HEK293T (cell line): ENCODE data around the gene NDUFAF2.

Source experiments
- BHLHE40 ChIP-seq: fragments of 450-650 bp; IDR thresholded peaks from 2 replicates; pipeline ENCODE4 v1.6.1; 2016; ENCODE audit warnings: mild to moderate bottlenecking, moderate library complexity, borderline replicate concordance
- CTBP1 ChIP-seq: fragments of 450-650 bp; IDR thresholded peaks from 2 replicates; pipeline ENCODE4 v1.6.1; 2016; ENCODE audit warnings: borderline replicate concordance
- ELF4 ChIP-seq: fragments of 450-650 bp; IDR thresholded peaks from 2 replicates; pipeline ENCODE4 v1.6.1; 2017; ENCODE audit warnings: antibody characterized with exemption
- FOXA1 ChIP-seq: fragments of 450-650 bp; IDR thresholded peaks from 2 replicates; pipeline ENCODE4 v1.6.1; 2016; ENCODE audit warnings: mild to moderate bottlenecking
- FOXK2 ChIP-seq: fragments of 450-650 bp; IDR thresholded peaks from 2 replicates; pipeline ENCODE4 v1.6.1; 2016; ENCODE audit warnings: mild to moderate bottlenecking
- FOXM1 ChIP-seq: fragments of 450-650 bp; IDR thresholded peaks from 2 replicates; pipeline ENCODE4 v1.6.1; 2017; ENCODE audit warnings: mild to moderate bottlenecking, borderline replicate concordance
- L3MBTL2 ChIP-seq: fragments of 450-650 bp; conservative IDR thresholded peaks from 2 replicates; pipeline ENCODE4 v1.6.1; 2016; ENCODE audit warnings: mild to moderate bottlenecking
- NFRKB ChIP-seq: fragments of 450-650 bp; IDR thresholded peaks from 2 replicates; pipeline ENCODE4 v1.6.1; 2016; ENCODE audit warnings: mild to moderate bottlenecking, moderate library complexity
- SP1 ChIP-seq: fragments of 450-650 bp; IDR thresholded peaks from 2 replicates; pipeline ENCODE4 v1.6.1; 2017
- SUZ12 ChIP-seq: fragments of 450-650 bp; IDR thresholded peaks from 2 replicates; pipeline ENCODE4 v1.6.1; 2016; ENCODE audit warnings: mild to moderate bottlenecking
- TARDBP ChIP-seq: fragments of 450-650 bp; IDR thresholded peaks from 2 replicates; pipeline ENCODE4 v1.6.1; 2016
- ZNF384 ChIP-seq: fragments of 450-650 bp; IDR thresholded peaks from 2 replicates; pipeline ENCODE4 v1.6.1; 2016
- TF ChIP-seq, protein P1 (sequence below): fragments of 450-650 bp; IDR thresholded peaks from 2 replicates; pipeline ENCODE4 v1.6.1; 2016

DNA sequence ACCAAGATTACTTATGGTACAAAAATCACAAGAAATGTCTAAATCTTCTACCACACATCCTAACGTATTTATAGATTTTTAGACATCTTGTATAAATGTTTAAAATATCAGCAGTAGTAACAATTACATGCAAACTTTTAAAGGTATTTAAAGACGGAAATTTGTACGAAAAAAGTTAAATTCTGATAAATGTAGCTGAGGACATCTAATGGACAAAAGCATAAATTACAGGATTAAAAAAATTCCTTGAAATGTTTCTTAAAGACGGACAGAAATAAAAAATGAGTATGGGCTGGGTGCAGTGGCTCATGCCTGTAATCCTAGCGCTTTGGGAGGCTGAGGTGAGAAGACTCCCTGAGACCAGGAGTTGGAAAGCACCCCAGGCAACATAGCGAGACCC is 16.0 kb upstream of the NDUFAF2 start:
- no peak for TF ChIP-seq BHLHE40
- TF ChIP-seq FOXM1, result no peak
- TF ChIP-seq ZNF384, result no peak
- no peak for TF ChIP-seq FOXK2
- no peak for TF ChIP-seq TARDBP
- TF ChIP-seq SUZ12, result no peak
- no peak for TF ChIP-seq NFRKB
- TF ChIP-seq ELF4, result no peak
- no peak for TF ChIP-seq SP1
- TF ChIP-seq, protein P1, sequence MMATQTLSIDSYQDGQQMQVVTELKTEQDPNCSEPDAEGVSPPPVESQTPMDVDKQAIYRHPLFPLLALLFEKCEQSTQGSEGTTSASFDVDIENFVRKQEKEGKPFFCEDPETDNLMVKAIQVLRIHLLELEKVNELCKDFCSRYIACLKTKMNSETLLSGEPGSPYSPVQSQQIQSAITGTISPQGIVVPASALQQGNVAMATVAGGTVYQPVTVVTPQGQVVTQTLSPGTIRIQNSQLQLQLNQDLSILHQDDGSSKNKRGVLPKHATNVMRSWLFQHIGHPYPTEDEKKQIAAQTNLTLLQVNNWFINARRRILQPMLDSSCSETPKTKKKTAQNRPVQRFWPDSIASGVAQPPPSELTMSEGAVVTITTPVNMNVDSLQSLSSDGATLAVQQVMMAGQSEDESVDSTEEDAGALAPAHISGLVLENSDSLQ, result no peak
- no peak for TF ChIP-seq CTBP1
- no peak for TF ChIP-seq FOXA1
- no peak for TF ChIP-seq L3MBTL2
